Measurements from ENCODE around the gene TELO2.

The TELO2 gene

GRCh38 chr16:1537138-1537577, 44.0 kb downstream of the TELO2 start:
- DNase-seq (ENCODE audit: low read depth): no peak

GRCh38 chr16:1537763-1538289, 44.7 kb downstream of the TELO2 start:
- no peak for DNase-seq (ENCODE audit: low read depth)

GRCh38 chr16:1538804-1539520, 45.8 kb downstream of the TELO2 start:
- DNase-seq (ENCODE audit: low read depth): no peak

DNA sequence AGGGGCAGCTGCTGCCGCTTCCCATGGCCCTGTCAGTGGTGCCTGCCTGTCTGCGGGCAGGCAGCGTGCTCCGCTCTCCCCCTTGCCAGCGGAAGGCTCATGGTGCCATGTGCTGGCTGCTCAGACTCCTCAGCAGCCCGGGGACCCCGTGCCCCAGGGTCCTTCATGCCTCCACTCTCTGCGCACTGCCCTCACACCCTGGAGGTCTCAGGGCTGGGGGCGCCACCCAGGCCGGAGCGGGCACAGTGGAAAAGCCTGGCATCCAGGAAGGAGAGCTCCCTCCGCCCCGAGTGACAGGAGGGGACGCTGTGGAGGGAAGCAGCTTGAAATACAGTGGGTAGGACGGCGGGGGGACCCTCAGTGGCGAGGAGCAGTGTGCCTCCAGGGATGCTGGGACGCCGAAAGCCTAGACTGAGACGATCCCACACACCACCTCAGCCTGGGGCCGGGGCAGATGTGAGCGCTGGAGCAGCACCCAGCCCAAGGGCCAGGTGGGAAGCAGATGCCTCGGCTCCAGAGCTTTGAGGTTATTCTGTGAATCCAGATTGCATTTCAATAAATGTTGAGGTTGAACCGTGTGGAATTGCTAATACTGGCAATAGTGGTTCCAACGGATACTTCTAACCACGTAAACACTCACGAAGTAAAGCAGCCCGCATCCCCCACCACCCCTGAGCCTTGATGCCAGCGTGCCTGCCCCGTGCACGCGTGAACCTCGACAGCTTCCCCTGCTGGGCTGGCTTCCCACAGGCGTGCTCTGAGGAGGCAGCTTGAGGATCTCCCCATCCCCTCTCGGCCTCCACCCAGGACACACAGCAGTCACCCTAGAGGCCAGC, 46.8 kb downstream of the TELO2 start:
- no peak for DNase-seq (ENCODE audit: low read depth)

GRCh38 chr16:1540556-1540855, 47.3 kb downstream of the TELO2 start:
- DNase-seq (ENCODE audit: low read depth): no peak

- no peak for DNase-seq (ENCODE audit: low read depth)
Measured at GRCh38 chr16:1541293-1542165, 48.4 kb downstream of the TELO2 start.

DNA sequence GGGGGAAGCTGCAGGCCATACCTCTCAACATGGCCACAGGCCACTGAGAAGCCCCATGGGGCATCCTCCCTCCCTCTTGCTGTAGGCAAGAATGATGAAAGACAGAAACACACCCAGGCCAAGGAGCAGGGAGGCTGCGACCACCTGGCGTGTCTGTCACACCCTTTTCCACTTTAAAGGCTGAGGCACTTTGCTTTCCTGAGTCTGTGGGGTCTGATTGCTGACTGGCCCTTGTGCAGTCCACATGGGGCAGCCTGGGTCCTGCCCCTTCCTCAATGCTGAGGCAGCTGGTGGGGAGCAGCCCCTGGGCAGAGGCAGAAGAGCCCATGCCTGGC, 49.0 kb downstream of the TELO2 start:
- no peak for DNase-seq (ENCODE audit: low read depth)

- DNase-seq (ENCODE audit: low read depth): no peak
Measured at GRCh38 chr16:1542533-1542932, 49.4 kb downstream of the TELO2 start.

DNA sequence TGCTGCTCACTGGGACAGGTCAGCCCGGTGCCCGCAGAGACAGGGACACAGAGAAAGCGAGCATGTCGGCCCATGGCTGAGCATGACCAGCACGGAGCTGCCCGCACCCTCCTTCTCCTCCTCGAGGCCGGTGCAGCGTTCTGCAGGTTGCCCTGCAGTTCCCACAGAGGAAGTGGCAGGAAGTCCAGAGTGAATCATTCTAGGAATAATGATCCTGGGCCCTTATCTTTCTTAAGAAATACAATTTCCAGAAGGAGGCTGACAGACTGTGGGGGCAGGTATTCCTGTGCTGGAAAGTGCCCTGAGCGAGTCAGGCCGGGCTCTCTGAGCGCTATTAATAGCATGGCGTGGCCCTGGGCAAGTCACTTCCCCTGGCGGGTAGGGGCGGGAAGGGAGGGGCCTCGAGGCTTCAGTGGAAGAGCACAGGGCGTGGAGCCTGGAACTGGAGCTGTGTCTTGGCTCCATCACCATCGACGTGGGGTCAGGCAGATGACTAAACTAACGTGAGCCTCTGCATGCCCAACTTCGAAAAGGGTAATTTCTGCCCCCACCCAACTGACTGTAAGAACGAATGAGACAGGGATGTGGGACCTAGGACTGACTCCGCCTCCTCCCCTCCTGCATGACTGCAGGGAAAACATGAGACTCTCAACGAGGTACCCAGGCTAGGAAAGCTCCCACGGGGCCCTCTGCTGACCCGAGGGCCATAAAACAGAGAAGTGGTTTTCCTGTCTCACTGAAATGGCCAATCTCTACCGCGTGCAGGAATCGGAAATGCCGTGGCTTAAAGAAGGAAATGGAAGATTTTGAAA, 50.1 kb downstream of the TELO2 start:
- DNase-seq (ENCODE audit: low read depth): no peak

DNA sequence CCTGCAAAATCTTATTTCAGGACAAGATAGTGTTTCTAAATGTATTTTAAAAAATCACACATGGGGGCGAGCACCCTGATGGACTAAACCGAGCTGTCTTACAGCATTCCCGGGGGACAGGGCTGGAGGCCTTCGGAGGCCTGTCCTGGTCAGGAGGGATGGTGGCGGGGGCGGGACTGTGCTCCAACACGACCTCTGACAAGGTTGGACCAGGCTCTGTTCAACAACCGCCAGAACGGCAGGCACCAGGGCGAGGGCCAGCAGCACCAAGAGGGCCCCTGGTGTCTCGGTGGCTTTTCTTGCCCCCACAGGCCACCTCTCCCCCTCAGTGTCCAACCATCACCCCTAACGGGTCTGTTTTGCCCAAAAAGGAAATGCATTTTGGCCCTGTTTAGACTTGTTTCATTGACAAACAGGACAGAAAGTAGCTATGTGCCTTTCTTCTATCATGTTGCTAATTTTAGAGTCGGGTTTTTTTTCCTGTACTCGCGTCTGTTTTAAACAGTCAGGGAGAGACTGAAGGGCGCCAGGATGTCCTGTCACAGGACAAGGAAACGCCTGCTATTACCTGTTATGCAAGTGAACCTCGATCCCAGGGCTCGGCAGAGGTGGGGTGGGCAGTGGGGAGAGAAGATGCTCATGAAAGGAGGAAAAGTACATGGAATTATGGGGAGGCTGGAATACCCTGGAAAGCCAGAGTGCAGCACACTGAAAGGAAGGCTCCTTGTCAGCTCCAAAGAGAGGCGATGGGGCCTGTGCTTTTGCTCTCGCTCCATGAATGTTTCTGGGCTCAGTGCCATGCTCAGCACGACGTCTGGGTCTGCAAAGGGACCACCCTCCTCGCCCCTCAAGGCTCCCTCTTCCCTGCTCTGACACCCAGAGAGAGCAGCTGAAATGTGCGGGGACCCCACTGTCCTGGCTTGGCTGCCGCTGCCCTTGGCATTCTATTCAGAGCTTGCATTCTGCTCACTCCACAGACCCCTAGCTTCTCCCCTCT, 52.2 kb downstream of the TELO2 start:
- no peak for DNase-seq (ENCODE audit: low read depth)

GRCh38 chr16:1546430-1546829, 53.3 kb downstream of the TELO2 start:
- no peak for DNase-seq (ENCODE audit: low read depth)

- DNase-seq (ENCODE audit: low read depth): no peak
Measured at GRCh38 chr16:1548233-1548632, 55.1 kb downstream of the TELO2 start.

DNA sequence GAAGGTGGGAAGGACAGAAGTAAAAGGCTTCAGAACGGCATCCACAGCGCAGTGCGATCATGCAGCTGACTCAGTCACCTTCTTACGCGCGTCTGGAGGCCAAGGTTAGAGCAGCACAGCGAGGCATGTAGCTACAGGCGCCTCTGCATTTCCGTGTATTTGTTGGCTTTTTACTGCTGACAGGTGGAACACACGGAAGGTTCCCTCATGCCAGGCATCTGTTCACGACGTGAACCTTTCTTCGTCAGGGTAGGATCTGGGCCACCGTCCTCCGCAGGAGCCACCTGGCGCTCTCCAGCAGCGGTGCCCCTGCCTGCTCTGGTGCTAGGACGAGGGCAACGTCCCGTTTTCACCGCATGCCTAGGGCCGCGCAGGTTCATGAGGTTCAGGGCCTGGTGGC, 55.6 kb downstream of the TELO2 start:
- no peak for DNase-seq (ENCODE audit: low read depth)

DNA sequence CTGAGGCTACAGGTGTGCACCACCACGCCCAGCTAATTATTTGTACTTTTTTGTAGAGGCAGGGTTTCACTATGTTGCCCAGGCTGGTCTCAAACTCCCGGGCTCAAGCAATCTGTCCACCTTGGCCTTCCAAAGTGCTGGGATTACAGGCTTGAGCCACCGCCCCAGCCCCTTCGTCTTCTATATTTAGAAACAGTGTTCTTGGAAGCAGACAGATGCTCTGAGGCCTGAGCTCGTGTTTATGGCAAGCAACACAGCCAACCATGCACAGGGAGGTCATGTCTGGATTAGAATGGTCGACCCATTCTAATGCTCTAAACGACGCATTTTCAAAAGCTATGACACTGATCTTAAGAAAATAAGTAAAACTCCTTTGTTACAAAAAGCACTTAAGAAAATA, 56.9 kb downstream of the TELO2 start:
- no peak for DNase-seq (ENCODE audit: low read depth)

DNA sequence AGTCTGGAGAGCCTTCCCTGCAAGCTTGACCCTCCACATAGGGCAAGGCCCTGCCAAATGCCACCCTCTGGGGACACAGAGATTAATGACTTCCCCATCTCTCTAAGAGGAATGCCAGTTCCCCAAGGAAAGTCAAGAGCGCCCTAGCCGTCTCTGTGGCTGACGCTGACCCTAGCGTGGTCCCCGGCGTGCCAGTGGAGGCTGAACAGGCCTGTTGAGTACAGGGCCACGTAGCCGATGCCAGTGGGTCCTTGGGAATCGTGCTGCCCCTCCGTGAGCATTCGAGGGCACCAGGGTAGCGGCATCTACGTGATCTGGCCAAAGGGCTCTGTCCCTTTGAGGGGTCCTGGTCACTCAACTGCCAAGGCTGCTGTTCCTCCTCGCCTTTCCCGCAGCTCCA, 57.5 kb downstream of the TELO2 start:
- DNase-seq (ENCODE audit: low read depth): no peak

GRCh38 chr16:1551166-1551565, 58.0 kb downstream of the TELO2 start:
- no peak for DNase-seq (ENCODE audit: low read depth)

GRCh38 chr16:1552129-1552528, 59.0 kb downstream of the TELO2 start:
- DNase-seq (ENCODE audit: low read depth): no peak

- DNase-seq (ENCODE audit: low read depth): no peak
Measured at GRCh38 chr16:1553946-1554825, 61.0 kb downstream of the TELO2 start.

DNA sequence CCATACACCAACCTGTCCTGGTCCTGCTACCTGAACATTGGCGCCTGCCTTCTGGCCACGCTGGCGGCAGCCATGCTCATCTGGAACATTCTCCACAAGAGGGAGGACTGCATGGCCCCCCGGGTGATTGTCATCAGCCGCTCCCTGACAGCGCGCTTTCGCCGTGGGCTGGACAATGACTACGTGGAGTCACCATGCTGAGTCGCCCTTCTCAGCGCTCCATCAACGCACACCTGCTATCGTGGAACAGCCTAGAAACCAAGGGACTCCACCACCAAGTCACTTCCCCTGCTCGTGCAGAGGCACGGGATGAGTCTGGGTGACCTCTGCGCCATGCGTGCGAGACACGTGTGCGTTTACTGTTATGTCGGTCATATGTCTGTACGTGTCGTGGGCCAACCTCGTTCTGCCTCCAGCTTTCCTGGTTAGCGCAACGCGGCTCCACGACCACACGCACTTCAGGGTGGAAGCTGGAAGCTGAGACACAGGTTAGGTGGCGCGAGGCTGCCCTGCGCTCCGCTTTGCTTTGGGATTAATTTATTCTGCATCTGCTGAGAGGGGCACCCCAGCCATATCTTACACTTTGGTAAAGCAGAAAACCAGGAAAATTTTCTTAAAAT, 61.8 kb downstream of the TELO2 start:
- DNase-seq (ENCODE audit: low read depth): no peak
